ENCODE data around the gene PNLIPRP3. TPM values are rescaled to one million over a fixed set of nuclear protein-coding genes. Genes with fewer than 3 reads are reported as not detected.

Gene PNLIPRP3
- total RNA-seq, 1 donor from 2014 or later, result not detected

GRCh38 chr10:116464257-116464656 lies 36.6 kb downstream of the PNLIPRP3 start:
- no peak for DNase-seq (ENCODE audit: low spot score in 2 of 2, unreplicated experiment in 2 of 2)
- Mint-ChIP-seq H3K4me3 (no peak overlapping the region), H3K4me1 (peaks cover 5% of the 10 kb centered on the region), H3K27me3 (ENCODE audit: low read depth) (peaks cover 35% of the 10 kb centered on the region), H3K9me3 (no peaks in the 10 kb centered on the region), H3K36me3 (no peaks in the 10 kb centered on the region), H3K27ac (no peak overlapping the region)
- no peak for TF ChIP-seq CTCF (IDR thresholded peaks at IDR 0.05; ENCODE audit: unreplicated experiment)

- no peak overlapping the region for H3K4me3 Mint-ChIP-seq
- H3K4me1 Mint-ChIP-seq, result peaks cover 14% of the 10 kb centered on the region
- H3K27me3 Mint-ChIP-seq (ENCODE audit: low read depth), result peaks cover 26% of the 10 kb centered on the region
- no peak for DNase-seq (ENCODE audit: low spot score in 2 of 2, unreplicated experiment in 2 of 2)
- TF ChIP-seq CTCF (IDR thresholded peaks at IDR 0.05; ENCODE audit: unreplicated experiment), result no peak
- H3K36me3 Mint-ChIP-seq, result no peaks in the 10 kb centered on the region
- no peak overlapping the region for H3K27ac Mint-ChIP-seq
- no peaks in the 10 kb centered on the region for H3K9me3 Mint-ChIP-seq
Measured at GRCh38 chr10:116465546-116465945, 37.9 kb downstream of the PNLIPRP3 start.

GRCh38 chr10:116466715-116467422 lies 39.2 kb downstream of the PNLIPRP3 start:
- peaks cover 16% of the 10 kb centered on the region for H3K27me3 Mint-ChIP-seq (ENCODE audit: low read depth)
- H3K4me1 Mint-ChIP-seq, result peaks cover 17% of the 10 kb centered on the region
- DNase-seq (ENCODE audit: low spot score in 2 of 2, unreplicated experiment in 2 of 2), result no peak
- TF ChIP-seq CTCF (IDR thresholded peaks at IDR 0.05; ENCODE audit: unreplicated experiment), result no peak
- no peaks in the 10 kb centered on the region for H3K9me3 Mint-ChIP-seq
- no peaks in the 10 kb centered on the region for H3K36me3 Mint-ChIP-seq
- H3K4me3 Mint-ChIP-seq, result no peak overlapping the region
- H3K27ac Mint-ChIP-seq, result no peak overlapping the region

GRCh38 chr10:116469437-116469836 lies 41.8 kb downstream of the PNLIPRP3 start:
- H3K4me3 Mint-ChIP-seq, result no peak overlapping the region
- peak overlapping the region; percentile 57 for H3K27ac Mint-ChIP-seq
- H3K27me3 Mint-ChIP-seq (ENCODE audit: low read depth), result peaks cover 9% of the 10 kb centered on the region
- TF ChIP-seq CTCF (IDR thresholded peaks at IDR 0.05; ENCODE audit: unreplicated experiment), result no peak
- H3K9me3 Mint-ChIP-seq, result peaks cover 5% of the 10 kb centered on the region
- H3K36me3 Mint-ChIP-seq, result no peaks in the 10 kb centered on the region
- peaks cover 20% of the 10 kb centered on the region for H3K4me1 Mint-ChIP-seq
- no peak for DNase-seq (ENCODE audit: low spot score in 2 of 2, unreplicated experiment in 2 of 2)

GRCh38 chr10:116470071-116470470 lies 42.4 kb downstream of the PNLIPRP3 start:
- Mint-ChIP-seq H3K9me3 (peaks cover 7% of the 10 kb centered on the region), H3K27me3 (ENCODE audit: low read depth) (peaks cover 8% of the 10 kb centered on the region), H3K4me1 (peaks cover 20% of the 10 kb centered on the region), H3K36me3 (no peaks in the 10 kb centered on the region), H3K27ac (peak overlapping the region; percentile 10), H3K4me3 (no peak overlapping the region)
- TF ChIP-seq CTCF (IDR thresholded peaks at IDR 0.05; ENCODE audit: unreplicated experiment), result no peak
- DNase-seq (ENCODE audit: low spot score in 2 of 2, unreplicated experiment in 2 of 2), result no peak

Measured in mesothelial cell of epicardium (in vitro differentiated cells).